Measurements from ENCODE around the gene WSCD2. TPM values are rescaled to one million over a fixed set of nuclear protein-coding genes. Genes with fewer than 3 reads are reported as not detected.

Gene WSCD2
- total RNA-seq, 1 donor from 2014 or later = not detected

- H3K4me3 ChIP-seq (ENCODE audit: low read depth, low read length) = no peak overlapping the region
- TF ChIP-seq, protein P1, sequence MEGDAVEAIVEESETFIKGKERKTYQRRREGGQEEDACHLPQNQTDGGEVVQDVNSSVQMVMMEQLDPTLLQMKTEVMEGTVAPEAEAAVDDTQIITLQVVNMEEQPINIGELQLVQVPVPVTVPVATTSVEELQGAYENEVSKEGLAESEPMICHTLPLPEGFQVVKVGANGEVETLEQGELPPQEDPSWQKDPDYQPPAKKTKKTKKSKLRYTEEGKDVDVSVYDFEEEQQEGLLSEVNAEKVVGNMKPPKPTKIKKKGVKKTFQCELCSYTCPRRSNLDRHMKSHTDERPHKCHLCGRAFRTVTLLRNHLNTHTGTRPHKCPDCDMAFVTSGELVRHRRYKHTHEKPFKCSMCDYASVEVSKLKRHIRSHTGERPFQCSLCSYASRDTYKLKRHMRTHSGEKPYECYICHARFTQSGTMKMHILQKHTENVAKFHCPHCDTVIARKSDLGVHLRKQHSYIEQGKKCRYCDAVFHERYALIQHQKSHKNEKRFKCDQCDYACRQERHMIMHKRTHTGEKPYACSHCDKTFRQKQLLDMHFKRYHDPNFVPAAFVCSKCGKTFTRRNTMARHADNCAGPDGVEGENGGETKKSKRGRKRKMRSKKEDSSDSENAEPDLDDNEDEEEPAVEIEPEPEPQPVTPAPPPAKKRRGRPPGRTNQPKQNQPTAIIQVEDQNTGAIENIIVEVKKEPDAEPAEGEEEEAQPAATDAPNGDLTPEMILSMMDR (conservative IDR thresholded peaks at IDR 0.05; ENCODE audit: low read depth, low read length) = no peak
- no peak for DNase-seq (ENCODE audit: low read depth)
Measured at GRCh38 chr12:108133482-108133881, 4.4 kb downstream of the WSCD2 start.

GRCh38 chr12:108134744-108135143 lies 5.7 kb downstream of the WSCD2 start:
- no peak for DNase-seq (ENCODE audit: low read depth)
- TF ChIP-seq, protein P1 (conservative IDR thresholded peaks at IDR 0.05; ENCODE audit: low read depth, low read length) = no peak
- no peak overlapping the region for H3K4me3 ChIP-seq (ENCODE audit: low read depth, low read length)

GRCh38 chr12:108135627-108136026 lies 6.5 kb downstream of the WSCD2 start:
- TF ChIP-seq, protein P1 (conservative IDR thresholded peaks at IDR 0.05; ENCODE audit: low read depth, low read length) = no peak
- no peak overlapping the region for H3K4me3 ChIP-seq (ENCODE audit: low read depth, low read length)
- DNase-seq (ENCODE audit: low read depth) = no peak

DNA sequence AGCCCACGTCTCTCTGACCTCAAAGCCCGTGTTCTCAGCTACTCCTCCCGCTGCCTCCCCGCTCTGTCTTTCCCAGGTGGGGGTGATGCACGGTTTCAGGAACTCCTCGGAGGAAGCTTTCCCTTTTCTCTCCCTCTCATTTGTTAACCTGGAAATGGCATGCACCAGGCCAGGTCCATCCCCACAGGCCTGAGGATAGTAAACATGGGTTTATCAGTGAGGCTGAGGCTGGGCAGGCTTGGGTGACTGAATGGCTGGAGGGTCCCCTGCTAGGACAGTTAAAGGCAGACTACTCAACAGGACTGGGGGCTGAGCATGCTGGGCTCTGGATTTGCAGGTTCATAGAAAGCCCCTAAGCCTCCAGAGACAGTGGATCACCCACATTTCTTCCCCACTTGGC lies 7.6 kb downstream of the WSCD2 start:
- TF ChIP-seq, protein P1 (conservative IDR thresholded peaks at IDR 0.05; ENCODE audit: low read depth, low read length) = no peak
- DNase-seq (ENCODE audit: low read depth) = no peak
- no peak overlapping the region for H3K4me3 ChIP-seq (ENCODE audit: low read depth, low read length)

DNA sequence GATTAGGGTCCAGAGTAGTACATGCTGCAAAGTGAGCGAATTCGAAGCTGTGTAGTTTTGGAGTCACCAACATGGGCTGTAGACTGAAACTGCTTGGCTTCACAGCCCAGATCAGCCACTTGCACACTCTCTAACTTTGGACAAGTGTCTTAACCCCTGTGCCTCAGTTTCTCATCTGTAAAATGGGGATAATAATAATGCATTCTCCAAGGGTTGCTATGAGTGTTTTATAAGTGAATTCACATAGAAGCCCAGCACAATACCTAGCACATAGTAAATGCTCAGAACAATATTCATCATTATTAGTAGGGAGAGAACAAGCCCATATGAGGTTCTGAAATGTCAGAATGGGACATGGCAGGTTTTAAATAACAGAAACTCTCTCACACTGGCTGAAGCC lies 10.4 kb downstream of the WSCD2 start:
- H3K4me3 ChIP-seq (ENCODE audit: low read depth, low read length) = no peak overlapping the region
- DNase-seq (ENCODE audit: low read depth) = no peak
- TF ChIP-seq, protein P1 (conservative IDR thresholded peaks at IDR 0.05; ENCODE audit: low read depth, low read length) = no peak

GRCh38 chr12:108140501-108140900 lies 11.4 kb downstream of the WSCD2 start:
- H3K4me3 ChIP-seq (ENCODE audit: low read depth, low read length) = no peak overlapping the region
- TF ChIP-seq, protein P1 (conservative IDR thresholded peaks at IDR 0.05; ENCODE audit: low read depth, low read length) = no peak
- no peak for DNase-seq (ENCODE audit: low read depth)

- TF ChIP-seq, protein P1 (conservative IDR thresholded peaks at IDR 0.05; ENCODE audit: low read depth, low read length) = no peak
- no peak for DNase-seq (ENCODE audit: low read depth)
- no peak overlapping the region for H3K4me3 ChIP-seq (ENCODE audit: low read depth, low read length)
Measured at GRCh38 chr12:108141600-108142130, 12.6 kb downstream of the WSCD2 start.

All from epithelial cell of proximal tubule (primary cell).